Measurements from ENCODE around the gene BNC2.

BNC2 gene

DNA sequence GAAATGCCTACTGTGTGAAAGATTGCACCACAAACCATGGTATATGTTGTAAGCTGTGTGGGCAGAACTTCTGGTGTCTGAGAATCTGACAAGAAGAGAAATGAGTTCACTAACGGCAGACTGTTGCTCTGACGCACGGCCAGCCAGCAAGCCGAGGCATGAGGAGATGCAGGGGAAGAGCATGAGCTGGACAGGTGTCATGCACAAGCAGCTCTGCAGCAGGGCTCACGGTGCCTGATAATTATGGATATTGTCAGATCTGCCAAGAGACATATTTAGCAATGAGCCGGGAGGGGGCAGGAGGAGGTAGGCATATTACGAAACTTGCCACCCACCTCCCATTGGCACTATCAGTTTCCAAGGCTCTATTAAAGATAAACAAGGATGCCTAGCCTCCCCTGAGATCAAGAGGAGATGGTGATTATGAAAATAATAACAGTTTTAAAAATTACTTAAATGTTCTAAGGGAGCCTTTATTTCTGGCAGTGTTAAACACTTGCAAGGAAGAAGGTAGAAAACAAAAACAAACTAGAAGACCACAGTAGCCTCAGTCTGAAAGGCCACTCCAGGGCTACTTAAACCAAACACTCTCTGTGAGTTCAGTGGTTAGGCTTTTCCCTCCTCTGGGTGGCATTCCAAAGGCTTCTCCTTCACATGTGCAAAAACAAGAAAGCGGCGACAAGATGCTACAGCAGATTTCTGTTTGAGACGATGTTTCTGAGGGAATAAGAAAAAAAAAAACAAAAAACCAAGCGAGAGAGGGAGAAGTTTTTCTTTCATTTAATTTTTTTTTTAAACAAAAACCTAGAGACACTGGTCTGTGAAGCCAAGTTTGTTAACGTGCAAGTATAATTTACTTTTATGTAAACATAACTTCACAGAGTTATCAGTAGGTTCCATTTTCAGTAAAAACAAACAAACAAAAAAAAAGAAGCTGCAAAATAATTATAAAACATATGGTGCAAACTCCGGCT is 339.5 kb downstream of the BNC2 start:
- no peak for DNase-seq

DNA sequence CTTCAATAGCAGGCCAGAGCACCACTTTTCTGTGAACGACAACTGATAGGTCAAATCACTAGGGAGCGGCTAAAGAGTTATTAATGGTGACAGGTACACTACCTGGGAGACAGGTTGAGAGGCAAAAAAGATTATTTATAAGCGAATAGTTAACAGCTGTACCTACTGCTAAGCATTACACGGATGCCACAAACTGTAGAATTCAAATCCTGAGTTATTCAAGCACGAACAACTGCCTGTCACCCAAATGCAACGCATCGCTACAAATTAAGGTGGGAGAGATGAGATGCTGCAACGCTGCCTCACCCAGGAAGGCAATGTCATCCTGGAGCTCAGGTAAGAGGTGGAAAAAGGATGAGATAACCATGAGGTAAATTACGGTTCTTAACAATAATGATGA is 342.9 kb downstream of the BNC2 start:
- no peak for DNase-seq

DNA sequence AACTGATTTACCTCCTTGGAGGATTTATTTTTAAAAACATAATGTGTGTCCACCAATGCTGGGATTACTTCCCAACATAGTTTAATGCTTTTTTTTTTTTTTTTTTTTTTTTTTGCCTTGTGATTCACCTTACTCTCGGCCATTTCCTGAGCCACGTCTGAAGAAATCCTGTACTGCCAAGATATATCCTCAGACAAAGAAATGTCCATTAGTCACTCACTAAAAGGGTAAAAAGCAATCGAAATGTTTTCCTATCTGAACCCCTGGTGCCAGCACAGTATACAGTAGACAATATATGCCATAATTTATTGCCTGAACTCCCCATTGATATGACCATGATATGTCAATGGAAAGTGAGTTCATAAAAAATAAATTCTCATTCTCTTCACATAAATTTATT is 344.1 kb downstream of the BNC2 start:
- no peak for DNase-seq

DNA sequence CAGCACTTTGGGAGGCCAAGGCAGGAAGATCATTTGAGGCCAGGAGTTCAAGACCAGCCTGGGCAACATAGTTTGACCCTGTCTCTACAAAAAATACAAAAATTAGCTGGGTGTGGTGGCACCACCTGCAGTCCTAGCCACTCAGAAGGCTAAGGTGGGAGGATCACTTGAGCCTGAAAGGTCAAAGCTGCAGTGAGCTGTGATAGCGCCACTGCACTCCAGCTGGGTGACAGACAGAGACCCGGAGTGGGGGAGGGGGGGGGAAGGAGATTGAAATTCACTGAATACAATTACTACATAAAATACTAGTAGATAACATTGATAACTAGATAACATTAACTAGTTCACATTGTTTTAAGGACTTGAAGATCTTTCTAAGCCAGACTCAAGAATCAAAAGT is 345.6 kb downstream of the BNC2 start:
- no peak for DNase-seq

DNA sequence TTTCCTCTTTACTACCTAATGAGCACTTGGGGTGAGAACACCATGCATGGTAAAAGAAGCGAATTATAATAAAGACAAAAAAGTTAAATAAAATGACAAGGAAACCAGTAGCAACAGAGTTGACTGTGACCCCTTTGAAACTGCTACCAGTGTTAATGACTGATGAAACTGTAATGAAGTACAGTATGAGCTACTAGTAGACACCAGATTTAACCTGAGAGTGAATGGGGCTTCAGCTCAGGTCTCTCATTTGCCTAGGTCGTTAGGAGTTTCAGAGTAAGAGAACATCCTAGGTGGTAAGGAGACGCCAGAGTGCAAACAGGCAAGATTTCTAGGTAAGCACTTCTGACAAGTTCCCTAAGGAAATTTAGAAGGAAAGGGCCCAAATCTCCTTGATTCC is 346.4 kb downstream of the BNC2 start:
- DNase-seq, result no peak

DNA sequence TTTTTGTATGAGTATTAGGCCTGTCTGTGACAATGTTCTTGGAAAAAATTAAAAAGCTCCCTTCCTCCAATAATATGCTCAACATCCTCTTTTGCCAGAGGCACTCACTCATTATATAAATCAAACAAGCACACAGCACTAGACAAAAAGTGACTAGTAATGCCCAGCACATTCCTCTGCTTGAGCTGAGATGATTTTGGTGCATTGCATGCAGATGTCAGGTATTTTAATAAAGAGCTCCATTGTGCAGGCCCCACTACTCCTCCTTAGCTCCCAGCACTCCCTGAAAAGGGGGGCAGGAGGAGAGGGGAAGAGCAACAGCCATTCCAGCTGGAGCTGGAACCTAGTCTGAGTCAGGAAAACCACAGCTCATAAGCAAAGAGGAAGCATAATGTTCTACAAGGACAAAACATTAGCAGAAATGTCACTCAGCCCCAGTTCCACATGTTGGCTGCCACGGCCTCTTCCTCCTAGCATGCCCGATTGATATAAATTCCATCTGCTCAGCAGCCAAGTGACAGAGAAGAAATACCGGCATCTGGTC is 348.5 kb downstream of the BNC2 start:
- DNase-seq, result no peak

DNA sequence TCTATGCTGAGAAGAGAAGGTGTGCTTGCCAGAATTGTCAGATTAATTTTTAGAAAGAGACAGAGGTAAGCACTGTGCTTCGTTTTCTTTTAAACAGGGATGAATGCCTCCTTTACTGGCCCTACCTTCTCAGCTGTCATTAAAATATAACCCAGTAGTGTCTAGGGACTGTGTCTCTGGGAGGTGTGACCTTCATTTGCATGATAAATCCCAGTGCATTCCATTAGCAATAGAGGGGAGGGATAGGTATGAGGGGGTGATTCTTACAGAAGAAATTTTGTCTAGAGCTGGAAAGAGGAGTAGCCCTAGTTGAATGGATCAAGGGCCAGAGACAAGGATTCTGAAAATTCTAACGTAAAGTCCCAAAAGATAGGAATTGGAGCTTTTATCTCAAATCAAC is 351.5 kb downstream of the BNC2 start:
- no peak for DNase-seq

DNA sequence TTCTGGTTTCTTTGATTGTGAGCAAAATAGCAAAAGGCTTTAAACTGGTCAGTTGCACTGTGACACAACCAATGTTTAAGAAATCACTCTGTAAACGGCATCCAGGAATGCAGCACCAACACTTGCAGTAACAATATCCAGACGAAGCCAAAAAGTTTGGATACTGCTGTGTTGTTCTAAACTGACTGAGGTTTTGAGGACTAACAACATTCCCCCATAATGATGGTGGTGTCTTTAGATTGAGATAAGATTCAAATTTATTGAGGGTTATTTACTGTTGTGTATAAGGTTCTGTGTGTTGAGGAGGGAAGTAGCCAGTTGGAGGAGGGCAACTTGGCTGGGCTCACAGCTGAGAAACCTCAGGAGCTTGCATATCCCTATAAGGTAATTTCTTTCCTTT is 353.6 kb downstream of the BNC2 start:
- no peak for DNase-seq

DNA sequence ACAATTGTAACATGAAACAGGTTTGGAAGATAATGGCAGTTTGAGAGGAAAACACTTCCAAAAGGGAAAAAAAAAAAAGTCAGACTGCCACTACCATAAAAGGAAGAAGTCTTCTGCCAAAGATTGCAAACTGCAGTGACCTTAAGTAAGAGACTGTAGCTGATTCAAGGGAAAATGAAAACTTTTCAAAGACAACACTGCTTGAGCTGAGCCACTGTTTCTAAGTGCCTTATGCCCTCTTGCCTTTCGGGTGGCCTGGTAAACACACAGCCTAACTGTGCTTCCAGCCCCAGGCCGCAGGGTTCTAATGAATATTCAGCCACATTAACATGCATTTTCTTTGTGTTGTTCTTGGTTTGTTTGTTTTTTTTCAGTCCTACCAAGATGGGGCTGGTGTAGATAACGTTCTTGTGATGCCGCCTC is 354.6 kb downstream of the BNC2 start:
- DNase-seq, result no peak

DNA sequence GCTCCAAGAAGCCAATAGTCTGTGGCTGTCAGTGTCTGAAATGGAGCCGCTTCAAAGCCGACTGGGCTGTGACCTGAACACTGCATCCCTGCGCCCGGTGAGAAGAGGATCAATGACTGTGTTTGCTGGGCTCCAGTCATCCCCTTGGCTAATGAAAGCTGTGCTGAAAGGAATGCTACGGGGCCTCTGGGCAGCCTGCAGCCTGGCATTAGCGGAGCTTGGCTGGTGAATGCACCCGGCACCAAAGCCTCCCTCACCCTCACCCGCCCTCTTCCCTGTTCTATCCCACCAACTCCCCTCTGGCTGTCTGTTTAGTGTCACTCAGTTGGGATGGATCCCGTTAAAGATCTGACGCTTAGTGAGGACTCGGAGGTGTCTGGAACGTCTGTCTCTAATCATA is 355.3 kb downstream of the BNC2 start:
- DNase-seq, result no peak

DNA sequence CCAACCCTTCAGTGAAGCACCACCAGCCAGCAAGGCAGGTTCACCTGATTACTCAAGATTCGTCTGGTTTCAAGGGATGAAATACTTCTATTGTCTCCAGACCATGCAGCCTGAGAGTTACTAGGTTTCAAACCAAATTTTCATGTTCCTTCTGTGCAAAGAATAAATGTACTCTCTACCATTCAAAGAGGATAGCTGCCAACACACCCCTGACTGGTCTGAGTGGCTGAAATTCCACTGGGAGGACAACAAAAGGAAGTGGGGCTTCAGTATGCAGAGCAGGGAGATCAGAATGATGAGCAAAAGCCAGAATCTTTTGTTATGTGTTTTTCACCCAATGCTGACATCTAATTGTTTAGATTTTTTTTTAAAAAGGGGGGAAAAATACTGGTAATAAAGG is 356.3 kb downstream of the BNC2 start:
- no peak for DNase-seq

DNA sequence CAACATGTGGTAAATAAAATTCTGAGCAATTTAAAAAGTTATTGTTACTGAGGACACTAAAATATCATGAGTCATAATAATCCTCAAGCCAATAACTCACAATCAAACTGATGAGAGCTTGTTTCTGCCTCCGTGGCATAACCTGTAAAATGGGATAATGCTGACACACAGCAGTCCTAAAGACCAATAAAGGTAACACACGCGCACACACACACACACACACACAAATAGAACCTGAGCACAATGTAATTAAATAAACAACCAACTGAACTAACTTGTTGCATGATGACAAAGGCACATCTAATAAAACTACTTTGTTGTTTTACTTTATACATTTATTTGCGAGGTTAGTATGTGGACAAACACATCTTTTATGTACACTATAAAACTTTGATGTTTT is 358.2 kb downstream of the BNC2 start:
- DNase-seq, result no peak

DNA sequence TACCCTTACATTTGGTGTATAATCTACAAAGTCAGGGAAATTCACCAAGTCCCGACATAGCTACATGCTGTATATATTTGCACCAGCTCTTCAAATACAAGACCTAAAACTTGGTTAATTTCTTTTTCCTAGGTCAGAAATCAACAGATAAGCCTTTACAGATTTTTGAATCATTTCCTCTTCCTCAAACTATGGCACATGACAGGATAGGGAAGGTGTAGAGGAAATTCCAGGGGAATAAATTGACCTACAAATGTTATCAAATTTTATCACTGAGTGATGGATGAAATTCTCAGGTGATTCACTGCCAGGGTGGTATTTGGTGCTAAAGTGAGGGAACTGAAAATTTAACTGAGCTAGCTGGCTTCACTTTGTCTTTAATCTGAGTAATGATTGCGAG is 360.0 kb downstream of the BNC2 start:
- DNase-seq, result no peak

DNA sequence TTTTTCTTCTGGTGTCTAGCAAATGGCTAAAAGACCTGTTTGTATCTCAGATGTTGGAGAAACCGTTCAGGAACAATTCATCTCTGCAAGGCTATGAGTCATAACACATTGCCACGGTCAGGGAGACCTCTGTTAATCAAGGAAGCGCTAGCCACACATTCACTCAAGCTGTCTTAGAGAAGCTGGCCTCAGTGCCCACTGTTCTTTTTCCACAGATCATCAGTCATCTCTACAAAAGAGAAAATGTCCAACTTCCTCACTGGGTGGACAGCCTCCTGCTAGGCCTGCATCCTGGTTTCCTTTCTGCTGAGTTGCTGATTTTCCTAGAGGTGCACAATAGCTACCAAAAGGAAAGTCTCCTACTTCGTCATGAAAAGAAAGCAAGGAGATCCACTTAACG is 360.5 kb downstream of the BNC2 start:
- DNase-seq, result no peak

DNA sequence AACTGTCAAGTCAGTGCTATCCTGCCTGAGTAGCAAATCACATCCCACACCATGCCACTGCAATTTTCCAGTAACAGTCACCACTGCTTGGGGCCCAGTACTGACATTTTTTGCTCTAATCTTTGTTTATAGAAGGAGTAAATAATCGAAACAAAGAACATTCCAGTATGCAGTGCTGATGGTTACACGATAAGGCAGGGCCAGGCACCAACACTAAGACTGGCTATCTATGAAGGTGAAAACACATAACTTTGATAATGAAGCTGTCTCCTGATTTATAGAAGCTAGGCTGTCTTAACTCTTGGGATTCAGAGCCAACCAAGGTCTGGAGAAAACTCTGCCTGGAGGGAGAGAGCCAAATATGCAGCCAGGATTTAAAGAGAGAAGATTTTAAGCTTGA is 365.3 kb downstream of the BNC2 start:
- no peak for DNase-seq

DNA sequence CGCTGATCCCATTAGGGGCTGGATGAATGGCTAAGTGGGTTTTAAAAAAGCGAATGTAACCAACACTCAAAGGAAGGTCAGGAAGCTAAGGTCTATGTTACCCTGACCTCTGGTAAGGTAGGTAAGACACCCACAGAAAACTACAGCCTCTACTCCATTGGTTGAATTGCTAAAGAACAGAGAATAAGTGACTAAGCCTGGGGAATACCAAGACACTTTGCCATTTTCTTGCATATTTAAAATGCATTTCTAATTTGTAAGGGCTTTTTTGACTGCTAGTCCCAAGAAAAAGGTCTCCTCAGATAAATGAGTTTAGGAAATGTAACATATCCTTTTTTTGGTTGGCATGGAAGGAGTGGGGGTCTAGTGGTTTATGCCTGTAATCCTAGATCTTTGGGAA is 368.7 kb downstream of the BNC2 start:
- DNase-seq, result no peak

DNA sequence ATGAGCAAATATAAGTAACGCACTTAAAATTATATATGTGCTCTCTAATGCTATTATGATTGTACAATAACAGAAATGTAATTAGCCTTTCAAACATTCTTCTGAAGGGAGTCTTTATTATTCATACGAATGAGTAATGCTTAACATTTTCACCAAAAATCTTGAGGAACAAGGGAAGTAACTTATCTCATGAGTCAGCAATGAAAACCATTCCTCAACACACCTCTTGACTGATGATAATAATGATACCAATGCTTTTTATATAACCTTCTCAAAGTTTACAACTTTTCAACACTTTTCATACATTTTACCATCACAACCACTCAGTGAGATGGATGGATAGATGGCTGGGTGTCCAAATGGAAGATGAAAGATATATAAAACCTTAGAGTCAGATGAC is 369.3 kb downstream of the BNC2 start:
- DNase-seq, result no peak

DNA sequence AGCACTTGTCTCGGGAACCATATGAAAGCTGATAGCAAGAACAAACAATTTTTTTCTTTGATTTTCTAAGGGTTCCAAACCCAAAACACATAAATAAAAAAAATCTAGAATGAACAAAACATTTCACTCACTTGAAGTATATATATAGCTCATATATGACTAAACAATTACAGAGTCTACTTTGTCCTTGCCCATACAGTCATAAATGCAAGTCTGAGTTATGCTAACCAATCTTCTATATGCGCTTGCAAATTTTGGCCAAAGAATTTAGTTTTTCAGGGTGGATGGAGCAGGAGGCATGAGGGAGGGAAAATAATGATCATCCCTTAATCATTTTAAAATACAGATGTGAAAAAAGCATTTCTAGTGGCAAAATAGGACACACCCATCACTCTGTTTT is 370.1 kb downstream of the BNC2 start:
- no peak for DNase-seq

DNA sequence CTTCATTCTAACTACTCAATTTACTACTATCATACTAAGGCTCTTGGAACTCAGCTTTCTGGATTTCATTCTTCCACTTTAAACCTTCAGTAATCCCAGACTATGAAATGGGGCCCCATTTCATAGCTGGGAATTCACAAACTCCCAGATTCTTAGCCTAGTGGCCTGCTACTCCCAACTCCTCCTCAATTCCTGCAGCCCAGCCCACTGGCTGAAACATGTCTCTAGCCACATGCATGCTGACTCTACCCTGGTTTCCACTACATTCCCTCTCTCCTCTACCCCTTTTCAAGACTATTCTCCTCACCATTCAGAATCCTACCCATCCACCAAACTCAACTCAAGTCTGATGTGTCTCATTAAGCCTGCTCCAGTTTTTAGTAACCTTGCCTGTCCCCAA is 370.6 kb downstream of the BNC2 start:
- no peak for DNase-seq

DNA sequence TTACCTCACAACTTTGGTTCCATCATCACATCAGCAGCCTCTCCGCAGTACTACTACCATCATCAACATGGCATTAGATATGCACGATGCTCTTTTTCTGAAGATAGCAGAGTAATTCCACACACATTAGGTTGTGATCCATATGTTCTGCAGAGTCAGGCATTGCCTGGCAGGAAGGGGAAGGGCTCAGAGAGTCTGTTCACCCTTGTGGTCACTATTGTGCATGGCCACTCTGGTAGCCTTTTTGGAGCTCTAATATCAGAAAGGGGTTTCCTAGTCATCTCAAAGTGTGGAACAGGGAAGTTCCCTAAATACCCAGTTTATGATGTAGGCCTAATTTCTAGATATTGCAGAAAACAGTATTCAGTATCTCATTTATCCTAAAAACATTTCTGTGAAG is 373.6 kb downstream of the BNC2 start:
- no peak for DNase-seq

DNA sequence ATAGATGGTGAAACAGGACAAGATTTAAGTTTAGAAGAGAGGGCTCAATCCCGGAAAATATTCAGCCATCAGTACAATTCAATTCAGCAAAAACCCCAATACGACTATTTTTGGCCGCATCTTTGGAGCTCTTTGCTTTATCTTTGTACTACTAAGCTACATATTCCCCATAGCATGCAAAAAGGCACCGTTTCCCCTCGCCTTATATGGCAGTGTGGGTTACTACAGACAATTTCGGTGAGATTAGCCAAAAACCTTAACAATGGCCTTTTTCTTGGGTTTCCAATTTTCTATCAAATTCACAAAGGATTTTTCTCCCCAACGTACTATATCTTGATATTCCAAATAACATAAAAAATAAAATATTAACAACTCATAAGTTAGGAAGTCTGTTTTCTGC is 382.6 kb downstream of the BNC2 start:
- no peak for DNase-seq

DNA sequence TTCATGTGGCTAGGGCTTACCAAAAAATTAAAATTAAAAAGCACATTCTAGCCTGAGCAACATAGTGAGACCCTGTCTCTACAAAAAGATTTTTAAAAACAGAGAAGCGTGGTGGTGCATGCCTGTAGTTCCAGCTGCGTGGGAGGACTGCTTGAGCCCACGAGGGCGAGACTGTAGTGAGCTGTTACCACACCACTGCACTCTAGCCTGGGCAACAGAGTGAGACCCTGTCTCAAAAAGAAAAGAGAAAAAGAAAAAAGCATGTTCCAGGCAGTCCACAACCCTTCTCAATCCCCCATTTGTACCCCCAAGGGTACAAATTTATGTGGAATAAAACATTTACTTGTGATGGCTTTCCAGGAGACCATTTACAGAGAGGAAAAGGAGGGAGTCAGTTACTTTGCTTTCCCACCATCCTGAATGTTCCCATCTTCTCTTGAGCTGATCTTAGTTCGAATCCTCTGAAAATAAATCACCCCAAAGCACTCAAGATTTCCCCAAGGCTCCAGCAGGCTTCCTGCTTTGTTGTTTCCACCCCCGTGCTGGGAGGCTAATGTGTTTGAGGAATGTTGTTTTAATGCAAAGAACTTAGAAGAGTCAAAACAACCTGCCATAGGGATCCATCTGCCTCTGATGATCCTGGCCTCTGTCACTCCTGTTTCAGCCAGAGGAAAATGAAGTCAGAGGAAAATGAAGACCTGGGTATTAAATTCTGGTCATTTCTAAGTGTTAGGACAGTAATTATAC is 384.7 kb downstream of the BNC2 start:
- DNase-seq, result no peak

DNA sequence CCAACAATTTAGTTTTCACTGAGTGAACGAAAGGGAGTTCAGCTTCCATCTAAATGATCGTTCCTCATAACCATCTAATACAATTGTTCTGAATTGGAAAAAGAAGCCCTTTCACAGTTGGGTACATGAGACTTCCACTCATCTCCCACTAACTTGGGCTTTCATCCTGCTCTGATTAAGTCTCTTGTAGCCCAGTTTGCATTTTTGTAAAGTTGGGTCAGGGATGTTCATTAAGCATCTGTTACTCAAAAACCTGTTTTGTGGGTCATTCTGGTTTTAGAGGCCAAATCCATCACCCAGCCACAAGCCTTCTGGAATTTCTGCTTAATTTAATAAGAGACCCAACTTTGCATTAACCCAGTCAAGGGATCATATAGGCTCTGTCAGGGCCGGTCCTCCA is 385.3 kb downstream of the BNC2 start:
- no peak for DNase-seq

DNA sequence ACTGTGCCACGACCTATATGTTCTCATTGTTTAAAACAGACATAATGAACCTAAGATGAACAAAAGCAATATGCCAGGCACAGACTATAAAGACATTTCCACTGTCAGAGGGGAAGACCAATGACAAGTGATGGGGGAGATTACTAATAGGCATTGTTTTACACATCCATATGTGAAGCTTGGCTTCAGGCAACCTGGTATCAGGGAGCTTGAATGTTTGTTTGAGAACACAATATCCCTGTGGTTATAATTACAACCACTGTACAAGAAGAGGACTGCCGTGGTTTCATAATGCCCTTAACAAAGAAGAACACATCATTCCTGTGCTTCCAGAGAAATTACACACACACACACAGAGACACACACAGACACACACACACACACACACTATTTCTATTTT is 385.7 kb downstream of the BNC2 start:
- DNase-seq, result no peak

Measured in stimulated activated naive CD4-positive, alpha-beta T cell (primary cell).